ENCODE data around the gene DUSP16. TPM values are rescaled to one million over a fixed set of nuclear protein-coding genes. Genes with fewer than 3 reads are reported as not detected.
A peak's percentile ranks its signal among the peaks of the same experiment; 100 is the strongest.

DUSP16 gene
- total RNA-seq, 1 experiment from 2014 or later: 51.9 TPM

GRCh38 chr12:12534975-12535374, 27.7 kb downstream of the DUSP16 start (continued):
- TF ChIP-seq ZBTB21 (CRISPR knock-in tag; IDR thresholded peaks at IDR 0.05; ENCODE audit: borderline replicate concordance) (no peak), ETV6 (CRISPR knock-in tag; IDR thresholded peaks at IDR 0.05) (no peak), FOXP4 (CRISPR knock-in tag; IDR thresholded peaks at IDR 0.05) (no peak), TP53 (CRISPR knock-in tag; IDR thresholded peaks at IDR 0.05) (no peak), OVOL2 (CRISPR knock-in tag; IDR thresholded peaks at IDR 0.05; ENCODE audit: borderline replicate concordance) (no peak), JUN (CRISPR knock-in tag; IDR thresholded peaks at IDR 0.05) (no peak), ELF4 (CRISPR knock-in tag; IDR thresholded peaks at IDR 0.05; ENCODE audit: low read depth) (no peak), RELA (CRISPR knock-in tag; IDR thresholded peaks at IDR 0.05; ENCODE audit: borderline replicate concordance) (no peak), SP1 (CRISPR knock-in tag; conservative IDR thresholded peaks at IDR 0.05) (no peak), CTCF (IDR thresholded peaks at IDR 0.05) (no peak), ZNF396 (CRISPR knock-in tag; IDR thresholded peaks at IDR 0.05; ENCODE audit: borderline replicate concordance) (no peak)

- H3K27me3 Mint-ChIP-seq (ENCODE audit: low read depth): no peaks in the 10 kb centered on the region
- H3K27ac Mint-ChIP-seq: peak overlapping the region; percentile 54
- ChIA-PET POLR2A (no interaction called here), CTCF (no interaction called here)
- no peak for TF ChIP-seq E2F5 (CRISPR knock-in tag; IDR thresholded peaks at IDR 0.05)
- no peak for TF ChIP-seq PRRX2 (CRISPR knock-in tag; IDR thresholded peaks at IDR 0.05)
- no peak for TF ChIP-seq GABPB1 (CRISPR knock-in tag; IDR thresholded peaks at IDR 0.05)
- no peak for TF ChIP-seq NR3C1 (CRISPR knock-in tag; conservative IDR thresholded peaks at IDR 0.05; ENCODE audit: low read depth)
- no peak for TF ChIP-seq ZNF219 (CRISPR knock-in tag; IDR thresholded peaks at IDR 0.05; ENCODE audit: borderline replicate concordance)
- no peak for TF ChIP-seq ATF3 (CRISPR knock-in tag; conservative IDR thresholded peaks at IDR 0.05)
- no peak for TF ChIP-seq ELF4 (CRISPR knock-in tag; IDR thresholded peaks at IDR 0.05; ENCODE audit: low read depth)
- no peak for TF ChIP-seq TCF7 (CRISPR knock-in tag; IDR thresholded peaks at IDR 0.05; ENCODE audit: low read depth)
- TF ChIP-seq ZSCAN18 (CRISPR knock-in tag; IDR thresholded peaks at IDR 0.05): no peak
- TF ChIP-seq ZNF416 (CRISPR knock-in tag; IDR thresholded peaks at IDR 0.05): no peak
- no peak for TF ChIP-seq GTF2I (CRISPR knock-in tag; conservative IDR thresholded peaks at IDR 0.05)
- no peak for TF ChIP-seq ETV6 (CRISPR knock-in tag; IDR thresholded peaks at IDR 0.05)
- TF ChIP-seq ERG (CRISPR knock-in tag; IDR thresholded peaks at IDR 0.05): no peak
- no peak for TF ChIP-seq ZMAT4 (CRISPR knock-in tag; IDR thresholded peaks at IDR 0.05)
- TF ChIP-seq ZNF232 (CRISPR knock-in tag; IDR thresholded peaks at IDR 0.05): no peak
- TF ChIP-seq FOXK1 (CRISPR knock-in tag; IDR thresholded peaks at IDR 0.05): no peak
- no peak for TF ChIP-seq FOXJ3 (CRISPR knock-in tag; IDR thresholded peaks at IDR 0.05; ENCODE audit: borderline replicate concordance)
- DNase-seq (ENCODE audit: low spot score): no peak
- no peaks in the 10 kb centered on the region for H3K9me3 Mint-ChIP-seq
- no peak overlapping the region for H3K4me3 Mint-ChIP-seq
- ATAC-seq: peak; percentile 60
- peaks cover 42% of the 10 kb centered on the region for H3K4me1 Mint-ChIP-seq
- H3K36me3 Mint-ChIP-seq: peaks cover 6% of the 10 kb centered on the region; the same call in 1 of the 2 replicates
Observed at GRCh38 chr12:12534166-12534866, 28.3 kb downstream of the DUSP16 start.

Measured in WTC11 (cell line).